MM.1S (cell line): Measurements from ENCODE around the gene CHMP5.

ENCODE experiments used
- DNase-seq: peaks from one replicate; pipeline ENCODE4 v3.0.0-alpha.2; 2015
- H2AFZ ChIP-seq: fragments of 300-600 bp; sonication (generic); 2 replicates; pipeline ENCODE4 v1.6.0; 2016; ENCODE audit warnings: antibody characterized with exemption, low read length
- H3F3A ChIP-seq: fragments of 300-600 bp; sonication (generic); 2 replicates; pipeline ENCODE4 v1.6.1; 2016; ENCODE audit warnings: mild to moderate bottlenecking, antibody characterized with exemption, low read length, moderate library complexity, mixed read lengths; ENCODE audit not compliant: insufficient read depth
- H3K27ac ChIP-seq: fragments of 300-600 bp; sonication (generic); 2 replicates; pipeline ENCODE4 v1.5.1; 2016; ENCODE audit warnings: mild to moderate bottlenecking, low read length
- H3K27me3 ChIP-seq: fragments of 300-600 bp; sonication (generic); replicated peaks from 2 replicates; pipeline ENCODE4 v1.6.0; 2016; ENCODE audit warnings: low read length; ENCODE audit not compliant: insufficient read depth
- H3K36me3 ChIP-seq: fragments of 300-600 bp; sonication (generic); replicated peaks from 2 replicates; pipeline ENCODE4 v1.6.1; 2016; ENCODE audit warnings: mild to moderate bottlenecking, low read length, mixed read lengths; ENCODE audit not compliant: insufficient read depth
- H3K4me1 ChIP-seq: fragments of 300-600 bp; sonication (generic); 2 replicates; pipeline ENCODE4 v1.6.1; 2016; ENCODE audit warnings: low read length, mixed read lengths
- H3K4me2 ChIP-seq: fragments of 300-600 bp; sonication (generic); 2 replicates; pipeline ENCODE4 v1.6.0; 2016; ENCODE audit warnings: low read depth, low read length
- H3K4me3 ChIP-seq: fragments of 300-600 bp; sonication (generic); 2 replicates; pipeline ENCODE4 v1.5.1; 2016; ENCODE audit warnings: low read length, mixed read lengths
- H3K79me2 ChIP-seq: fragments of 300-600 bp; sonication (generic); 2 replicates; pipeline ENCODE4 v1.6.1; 2016; ENCODE audit warnings: mixed run types, low read length, mixed read lengths
- H3K9ac ChIP-seq: fragments of 300-600 bp; sonication (generic); 2 replicates; pipeline ENCODE4 v1.6.1; 2016; ENCODE audit warnings: low read length, mixed read lengths
- H3K9me2 ChIP-seq: fragments of 300-600 bp; sonication (generic); replicated peaks from 2 replicates; pipeline ENCODE4 v1.6.1; 2016; ENCODE audit warnings: mild to moderate bottlenecking, low read length, mixed read lengths; ENCODE audit not compliant: insufficient read depth
- H3K9me3 ChIP-seq: fragments of 300-600 bp; sonication (generic); replicated peaks from 2 replicates; pipeline ENCODE4 v1.6.1; 2016; ENCODE audit warnings: mild to moderate bottlenecking, low read length, mixed read lengths; ENCODE audit not compliant: insufficient read depth
- H4K20me1 ChIP-seq: fragments of 300-600 bp; sonication (generic); 2 replicates; pipeline ENCODE4 v1.6.1; 2016; ENCODE audit warnings: mild to moderate bottlenecking, low read length, moderate library complexity, mixed read lengths; ENCODE audit not compliant: insufficient read depth
- CTCF ChIP-seq: fragments of 300-600 bp; sonication (generic); IDR thresholded peaks from 2 replicates; pipeline ENCODE4 v1.5.1; 2016; ENCODE audit warnings: antibody characterized with exemption, low read length, mixed read lengths
- EZH2 ChIP-seq: fragments of 300-600 bp; sonication (generic); optimal IDR thresholded peaks from 2 replicates; pipeline ENCODE3; 2017; ENCODE audit warnings: low read depth, mild to moderate bottlenecking, antibody characterized with exemption, low read length, mixed read lengths
- EZH2phosphoT487 ChIP-seq: fragments of 300-600 bp; sonication (generic); IDR thresholded peaks from 2 replicates; pipeline ENCODE4 v1.6.1; 2018; ENCODE audit warnings: antibody characterized with exemption, low read length

CHMP5 gene

GRCh38 chr9:33264473-33265177 lies at the start of gene CHMP5, which contains the start of gene BAG1:
CHMP5 (plus strand) TSS chr9:33265049; CDS start chr9:33265079, 30 bp downstream.
BAG1 (minus strand) TSS chr9:33264708.
- H3K4me3 ChIP-seq, result peak within 1 kb of the TSS; percentile 99
- H3K27me3 ChIP-seq, result no peaks in the 10 kb centered on the region
- H3K9ac ChIP-seq, result peak within 1 kb of the TSS; percentile 90
- DNase-seq, result peak; percentile 99
- peak within 1 kb of the TSS; percentile 99 for H3K4me2 ChIP-seq
- peak within 1 kb of the TSS; percentile 80 for H2AFZ ChIP-seq
- H3K79me2 ChIP-seq, result peaks cover 62% of the 10 kb centered on the region
- peaks cover 22% of the 10 kb centered on the region; the same call in 1 of the 2 replicates for H3K36me3 ChIP-seq
- H4K20me1 ChIP-seq, result no peaks in the 10 kb centered on the region
- no peaks in the 10 kb centered on the region for H3K9me2 ChIP-seq
- no peaks in the 10 kb centered on the region for H3F3A ChIP-seq
- no peaks in the 10 kb centered on the region for H3K9me3 ChIP-seq
- H3K4me1 ChIP-seq, result peaks cover 6% of the 10 kb centered on the region; the same call in 1 of the 2 replicates
- TF ChIP-seq EZH2phosphoT487 (no peak), EZH2 (no peak), CTCF (no peak; the same call in 1 of the 2 replicates)
- peak within 1 kb of the TSS; percentile 74 for H3K27ac ChIP-seq

- Histone ChIP-seq H3K4me2 (peak overlapping the region; percentile 86), H4K20me1 (no peaks in the 10 kb centered on the region), H3K36me3 (no peaks in the 10 kb centered on the region), H3F3A (peaks cover 18% of the 10 kb centered on the region), H3K27me3 (no peaks in the 10 kb centered on the region), H3K4me1 (peaks cover 42% of the 10 kb centered on the region), H3K9me3 (no peaks in the 10 kb centered on the region), H3K9ac (peak overlapping the region; percentile 61), H3K27ac (peak overlapping the region; percentile 94), H3K4me3 (peak overlapping the region; percentile 46), H3K79me2 (no peaks in the 10 kb centered on the region), H2AFZ (peak overlapping the region; percentile 70), H3K9me2 (no peaks in the 10 kb centered on the region)
- DNase-seq, result peak; percentile 70
- no peak for TF ChIP-seq EZH2
- TF ChIP-seq EZH2phosphoT487, result no peak
- no peak for TF ChIP-seq CTCF
Measured at GRCh38 chr9:33220681-33221567, 43.9 kb upstream of the CHMP5 start.

- Histone ChIP-seq H3K27ac (peak overlapping the region; percentile 94), H3K9ac (peak overlapping the region; percentile 61), H2AFZ (peak overlapping the region; percentile 70), H4K20me1 (no peaks in the 10 kb centered on the region), H3K4me1 (peaks cover 42% of the 10 kb centered on the region), H3K36me3 (no peaks in the 10 kb centered on the region), H3K9me3 (no peaks in the 10 kb centered on the region), H3K9me2 (no peaks in the 10 kb centered on the region), H3K27me3 (no peaks in the 10 kb centered on the region), H3K4me2 (peak overlapping the region; percentile 86), H3K79me2 (no peaks in the 10 kb centered on the region), H3F3A (peaks cover 18% of the 10 kb centered on the region), H3K4me3 (peak overlapping the region; percentile 46)
- TF ChIP-seq EZH2phosphoT487, result no peak
- no peak for TF ChIP-seq EZH2
- no peak for TF ChIP-seq CTCF
- DNase-seq, result no peak
Measured at GRCh38 chr9:33221568-33221884, 43.3 kb upstream of the CHMP5 start.
